PC-3 (cell line): ENCODE measurements around the gene CGNL1. TPM values are rescaled to one million over a fixed set of nuclear protein-coding genes. Genes with fewer than 3 reads are reported as not detected.

Source experiments
- ATAC-seq: fragments of 200-7000 bp; cut with Tn5 transposase; 2 replicates; pipeline ENCODE4 v1.9.1; 2020; ENCODE audit warnings: mild to moderate bottlenecking, moderate library complexity
- BruUV-seq: library from RNA; stranded (reverse); fragments of 400-500 nt; replicated peaks from 2 replicates; lab custom pipeline; 2021; lab: Mats Ljungman, UMichigan
- CTCF ChIA-PET: fragments of 300-600 bp; sonication (Branson Sonifier 250); formaldehyde crosslinking; loops from one replicate; lab custom pipeline; 2022; ENCODE audit warnings: antibody characterized with exemption; lab: Charles Lee
- POLR2A ChIA-PET: fragments of 300-600 bp; sonication (Branson Sonifier 250); formaldehyde crosslinking; loops from one replicate; lab custom pipeline; 2022; ENCODE audit warnings: antibody characterized with exemption; ENCODE audit not compliant: unreplicated experiment; lab: Charles Lee
- DNase-seq: peaks from one replicate; pipeline ENCODE4 v3.0.0-alpha.2; 2015
- H2AFZ ChIP-seq: fragments of 300-600 bp; sonication (generic); 2 replicates; pipeline ENCODE4 v1.6.0; 2016; ENCODE audit warnings: antibody characterized with exemption, low read length
- H3F3A ChIP-seq: fragments of 300-600 bp; sonication (generic); one replicate; pipeline ENCODE4 v1.6.0; 2017; ENCODE audit warnings: antibody characterized with exemption, low read length, control low read depth, mild to moderate bottlenecking; ENCODE audit not compliant: unreplicated experiment
- H3K27ac ChIP-seq: fragments of 300-600 bp; sonication (generic); 2 replicates; pipeline ENCODE4 v1.5.1; 2016; ENCODE audit warnings: mild to moderate bottlenecking, low read length
- H3K27me3 ChIP-seq: fragments of 300-600 bp; sonication (generic); 2 replicates; pipeline ENCODE4 v1.6.1; 2016; ENCODE audit warnings: low read length, mixed read lengths
- H3K36me3 ChIP-seq: fragments of 300-600 bp; sonication (generic); 2 replicates; pipeline ENCODE4 v1.6.1; 2016; ENCODE audit warnings: low read depth, mixed run types, low read length, mixed read lengths
- H3K4me1 ChIP-seq: fragments of 300-600 bp; sonication (generic); 2 replicates; pipeline ENCODE4 v1.5.1; 2016; ENCODE audit warnings: low read length; ENCODE audit not compliant: insufficient read depth
- H3K4me2 ChIP-seq: fragments of 300-600 bp; sonication (generic); 2 replicates; pipeline ENCODE4 v1.6.0; 2016; ENCODE audit warnings: low read length
- H3K4me3 ChIP-seq: fragments of 300-600 bp; sonication (generic); 2 replicates; pipeline ENCODE4 v1.5.1; 2016; ENCODE audit warnings: mild to moderate bottlenecking, low read length, mixed read lengths
- H3K79me2 ChIP-seq: fragments of 300-600 bp; sonication (generic); 2 replicates; pipeline ENCODE4 v1.6.1; 2017; ENCODE audit warnings: low read length, mixed read lengths
- H3K9ac ChIP-seq: fragments of 300-600 bp; sonication (generic); 2 replicates; pipeline ENCODE4 v1.6.0; 2016; ENCODE audit warnings: mild to moderate bottlenecking, low read length
- H3K9me2 ChIP-seq: fragments of 300-600 bp; sonication (generic); replicated peaks from 2 replicates; pipeline ENCODE4 v1.6.1; 2016; ENCODE audit warnings: mixed run types, low read length, mixed read lengths
- H3K9me3 ChIP-seq: fragments of 300-600 bp; sonication (generic); 2 replicates; pipeline ENCODE4 v1.6.1; 2016; ENCODE audit warnings: low read length, mixed read lengths
- H4K20me1 ChIP-seq: fragments of 300-600 bp; sonication (generic); 2 replicates; pipeline ENCODE4 v1.6.1; 2016; ENCODE audit warnings: low read length, mixed read lengths
- EZH2 ChIP-seq: fragments of 300-600 bp; sonication (generic); IDR thresholded peaks from one replicate; pipeline ENCODE4 v1.6.1; 2017; ENCODE audit warnings: antibody characterized with exemption, mild to moderate bottlenecking, low read length; ENCODE audit not compliant: unreplicated experiment
- EZH2phosphoT487 ChIP-seq: fragments of 300-600 bp; sonication (generic); IDR thresholded peaks from 2 replicates; pipeline ENCODE4 v1.6.1; 2018; ENCODE audit warnings: mild to moderate bottlenecking, antibody characterized with exemption, low read length, borderline replicate concordance
- intact Hi-C: fragments of 100-400 bp; cut with micrococcal nuclease; formaldehyde crosslinking; loops from 2 replicates; pipeline ENCODE4 v1.9.0; 2023
- total RNA-seq: library from RNA; depleted of rRNA; stranded (reverse); fragments of >200 nt; gene quantifications from 2 replicates; pipeline ENCODE4 v1.2.3, GENCODE V29; 2014
- TF ChIP-seq, protein P1 (sequence below): fragments of 300-600 bp; sonication (generic); conservative IDR thresholded peaks from 2 replicates; pipeline ENCODE4 v1.5.1; 2017; ENCODE audit warnings: antibody characterized with exemption, low read depth, mild to moderate bottlenecking, low read length

The CGNL1 gene
- total RNA-seq, 1 experiment from 2014 or later: 0.66 TPM

DNA sequence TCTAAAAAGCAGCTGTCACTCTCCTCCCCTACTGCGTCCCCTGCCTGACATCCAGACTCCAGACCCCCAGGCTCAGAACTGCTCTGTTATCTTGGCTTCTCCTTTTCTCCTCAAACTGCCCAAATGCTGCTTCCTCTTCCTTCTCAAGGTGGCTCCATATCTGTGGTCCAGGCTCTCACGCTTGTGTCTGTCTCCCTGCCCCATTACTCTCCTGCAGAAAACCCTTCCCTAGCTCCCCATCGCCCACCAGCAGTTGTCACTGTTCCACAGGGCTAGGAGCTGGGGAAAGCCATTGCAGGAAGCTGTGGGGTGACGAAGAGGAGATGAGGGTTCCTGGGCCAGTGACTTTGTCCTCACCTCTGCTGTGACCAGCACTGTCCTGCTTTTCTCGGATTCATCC lies 30.7 kb upstream of the CGNL1 start:
- peak; percentile 19 for DNase-seq

DNA sequence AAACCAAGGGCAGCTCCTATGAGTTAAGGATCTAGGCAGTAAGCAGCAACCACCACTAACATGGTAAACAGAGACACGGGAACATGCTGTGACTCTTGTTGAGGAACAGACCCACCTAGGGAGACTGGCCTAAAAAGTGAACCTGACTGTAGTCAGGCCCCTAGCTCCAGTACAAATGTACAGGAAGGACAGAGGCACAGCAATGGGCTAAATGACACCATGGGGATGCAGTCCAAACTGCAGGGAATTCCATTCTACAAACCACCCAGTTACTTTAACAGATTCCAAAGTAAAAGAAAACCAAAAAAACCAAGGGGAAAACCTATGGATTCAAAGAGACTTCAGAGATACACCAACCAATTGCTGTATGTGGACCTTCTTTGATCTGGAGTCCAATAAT lies 28.2 kb upstream of the CGNL1 start:
- Histone ChIP-seq H3K9me2 (no peaks in the 10 kb centered on the region), H4K20me1 (no peaks in the 10 kb centered on the region), H3K4me2 (no peak overlapping the region), H3K9ac (no peak overlapping the region), H2AFZ (no peak overlapping the region), H3K36me3 (no peaks in the 10 kb centered on the region), H3K9me3 (no peaks in the 10 kb centered on the region), H3K27me3 (no peaks in the 10 kb centered on the region), H3K4me3 (no peak overlapping the region), H3K4me1 (no peaks in the 10 kb centered on the region), H3K79me2 (no peaks in the 10 kb centered on the region), H3F3A (no peaks in the 10 kb centered on the region), H3K27ac (no peak overlapping the region)
- DNase-seq: no peak
- intact Hi-C loops: no loop called here
- BruUV-seq: no TSS peak
- CTCF ChIA-PET: no interaction called here
- no peak for ATAC-seq
- POLR2A ChIA-PET: no interaction called here
- TF ChIP-seq, protein P1, sequence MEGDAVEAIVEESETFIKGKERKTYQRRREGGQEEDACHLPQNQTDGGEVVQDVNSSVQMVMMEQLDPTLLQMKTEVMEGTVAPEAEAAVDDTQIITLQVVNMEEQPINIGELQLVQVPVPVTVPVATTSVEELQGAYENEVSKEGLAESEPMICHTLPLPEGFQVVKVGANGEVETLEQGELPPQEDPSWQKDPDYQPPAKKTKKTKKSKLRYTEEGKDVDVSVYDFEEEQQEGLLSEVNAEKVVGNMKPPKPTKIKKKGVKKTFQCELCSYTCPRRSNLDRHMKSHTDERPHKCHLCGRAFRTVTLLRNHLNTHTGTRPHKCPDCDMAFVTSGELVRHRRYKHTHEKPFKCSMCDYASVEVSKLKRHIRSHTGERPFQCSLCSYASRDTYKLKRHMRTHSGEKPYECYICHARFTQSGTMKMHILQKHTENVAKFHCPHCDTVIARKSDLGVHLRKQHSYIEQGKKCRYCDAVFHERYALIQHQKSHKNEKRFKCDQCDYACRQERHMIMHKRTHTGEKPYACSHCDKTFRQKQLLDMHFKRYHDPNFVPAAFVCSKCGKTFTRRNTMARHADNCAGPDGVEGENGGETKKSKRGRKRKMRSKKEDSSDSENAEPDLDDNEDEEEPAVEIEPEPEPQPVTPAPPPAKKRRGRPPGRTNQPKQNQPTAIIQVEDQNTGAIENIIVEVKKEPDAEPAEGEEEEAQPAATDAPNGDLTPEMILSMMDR: no peak
- TF ChIP-seq EZH2phosphoT487 (no peak), EZH2 (no peak)

More for the DNA sequence above, 30.7 kb upstream of the CGNL1 start:
- H3K9me2 ChIP-seq: no peaks in the 10 kb centered on the region
- intact Hi-C loops: no loop called here
- no peaks in the 10 kb centered on the region for H3K36me3 ChIP-seq
- no peak; the same call in 1 of the 2 replicates for ATAC-seq
- POLR2A ChIA-PET: interaction anchor here (0.6 kb wide), 1 partner anchor 186 kb away, joined by 3 read pairs; no protein-coding TSS in a partner anchor
- H3K9me3 ChIP-seq: no peaks in the 10 kb centered on the region
- no peaks in the 10 kb centered on the region for H3K27me3 ChIP-seq
- H3K4me1 ChIP-seq: no peaks in the 10 kb centered on the region
- H3K4me2 ChIP-seq: no peak overlapping the region
- no peak overlapping the region for H3K27ac ChIP-seq
- BruUV-seq: no TSS peak
- H3K79me2 ChIP-seq: no peaks in the 10 kb centered on the region
- CTCF ChIA-PET: interaction anchor here (1.1 kb wide), 1 partner anchor 182 kb away, joined by 3 read pairs; no protein-coding TSS in a partner anchor
- TF ChIP-seq, protein P1: peak; percentile 37; the same call in 1 of the 2 replicates
- no peak for TF ChIP-seq EZH2
- H4K20me1 ChIP-seq: no peaks in the 10 kb centered on the region
- H2AFZ ChIP-seq: no peak overlapping the region
- H3K4me3 ChIP-seq: no peak overlapping the region
- no peak overlapping the region for H3K9ac ChIP-seq
- no peaks in the 10 kb centered on the region for H3F3A ChIP-seq

DNA sequence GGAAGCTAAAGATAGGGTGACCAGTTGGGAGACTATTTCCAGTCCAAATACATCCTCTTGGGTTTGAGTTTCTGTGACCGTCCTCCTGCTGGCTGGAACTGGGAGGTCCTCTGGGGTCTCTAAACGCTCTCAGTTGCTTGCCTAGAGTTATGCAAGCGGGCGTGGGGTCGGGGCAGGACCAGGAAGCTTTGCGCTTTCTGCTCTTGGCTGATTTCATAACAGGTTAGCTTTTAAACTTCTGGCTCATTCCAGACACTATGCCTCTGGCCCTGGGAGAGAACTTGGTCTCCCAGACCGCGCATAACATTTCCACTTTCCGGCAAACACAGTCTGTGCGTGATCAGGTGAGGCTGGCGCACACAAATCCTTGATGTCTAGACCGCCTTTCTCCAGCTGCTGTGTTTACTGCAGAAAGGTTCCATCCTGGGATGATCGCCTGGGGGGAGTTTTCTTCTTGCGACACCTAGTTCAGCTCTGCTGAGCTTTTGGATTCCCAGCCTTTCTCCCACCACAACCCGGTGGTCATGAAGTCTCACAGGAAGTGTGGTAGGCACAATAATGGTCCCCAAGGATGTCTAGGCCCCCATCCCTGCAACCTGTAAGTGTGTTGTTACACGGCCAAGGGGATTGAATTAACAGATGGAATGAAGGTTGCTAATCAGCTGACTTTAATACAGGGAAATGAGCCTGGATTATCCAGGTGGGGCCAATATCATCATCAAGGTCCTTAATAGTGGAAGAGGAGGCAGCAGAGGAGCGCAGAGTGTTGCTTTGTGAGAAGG lies 23.6 kb upstream of the CGNL1 start:
- Histone ChIP-seq H3K9me3 (no peaks in the 10 kb centered on the region), H3K36me3 (no peaks in the 10 kb centered on the region), H3K9ac (no peak overlapping the region), H3K9me2 (no peaks in the 10 kb centered on the region), H2AFZ (no peak overlapping the region), H3K4me3 (no peak overlapping the region), H3K4me1 (no peaks in the 10 kb centered on the region), H3K27me3 (no peaks in the 10 kb centered on the region), H3K79me2 (no peaks in the 10 kb centered on the region), H3K4me2 (no peak overlapping the region), H3K27ac (no peak overlapping the region), H4K20me1 (no peaks in the 10 kb centered on the region), H3F3A (no peaks in the 10 kb centered on the region)
- no TSS peak for BruUV-seq
- DNase-seq: no peak
- ATAC-seq: no peak
- intact Hi-C loops: no loop called here
- CTCF ChIA-PET: no interaction called here
- TF ChIP-seq EZH2: no peak
- TF ChIP-seq, protein P1: no peak
- no peak for TF ChIP-seq EZH2phosphoT487
- POLR2A ChIA-PET: no interaction called here
